Fibroblast of lung (primary cell): ENCODE data around the gene PTHLH. TPM values are rescaled to one million over a fixed set of nuclear protein-coding genes. Genes with fewer than 3 reads are reported as not detected.

ENCODE experiments used
- DNase-seq, 2 donors: peaks; one replicate each; pipeline versions ENCODE4 v3.0.0 to v3.0.0-alpha.2; 2010; ENCODE audit warnings: low read depth in 2 of 2
- H2AFZ ChIP-seq: 2 replicates; pipeline ENCODE4 v1.5.1; 2012; ENCODE audit warnings: low read length, control low read depth, inconsistent platforms
- H3K27ac ChIP-seq: 2 replicates; pipeline ENCODE4 v1.5.1; 2011; ENCODE audit warnings: low read length, control low read depth; ENCODE audit not compliant: insufficient read depth
- H3K27me3 ChIP-seq: 2 replicates; pipeline ENCODE4 v1.5.1; 2011; ENCODE audit warnings: mild to moderate bottlenecking, low read length; ENCODE audit not compliant: control insufficient read depth, insufficient read depth
- H3K36me3 ChIP-seq: 2 replicates; pipeline ENCODE4 v1.5.1; 2011; ENCODE audit warnings: low read length; ENCODE audit not compliant: control insufficient read depth, insufficient read depth
- H3K4me1 ChIP-seq: 2 replicates; pipeline ENCODE4 v1.5.1; 2011; ENCODE audit warnings: low read length; ENCODE audit not compliant: control insufficient read depth, insufficient read depth; ENCODE audit errors: extremely low read depth
- H3K4me2 ChIP-seq: 2 replicates; pipeline ENCODE4 v1.5.1; 2011; ENCODE audit warnings: low read length, control low read depth; ENCODE audit not compliant: insufficient read depth; ENCODE audit errors: extremely low read depth
- H3K4me3 ChIP-seq, 4 experiments: fragments of 200-600 bp in 1 of 4; sonication (generic) in 1 of 4; replicated peaks in 1 of 4; 2 replicates each; pipeline ENCODE4 v1.5.1; 2011 to 2016; ENCODE audit warnings: low read length in 4 of 4, low read depth in 3 of 4, mild to moderate bottlenecking in 3 of 4, control low read depth in 2 of 4, inconsistent platforms in 1 of 4, mixed read lengths in 1 of 4; ENCODE audit not compliant: insufficient read depth in 1 of 4; ENCODE audit errors: control extremely low read depth in 1 of 4
- H3K79me2 ChIP-seq: 2 replicates; pipeline ENCODE4 v1.5.1; 2012; ENCODE audit warnings: mild to moderate bottlenecking, low read length, inconsistent platforms; ENCODE audit not compliant: control insufficient read depth, insufficient read depth
- H3K9ac ChIP-seq: 2 replicates; pipeline ENCODE4 v1.5.1; 2011; ENCODE audit warnings: mild to moderate bottlenecking, low read length, control low read depth; ENCODE audit not compliant: insufficient read depth
- H3K9me3 ChIP-seq: 2 replicates; pipeline ENCODE4 v1.5.1; 2012; ENCODE audit warnings: low read depth, low read length; ENCODE audit not compliant: control insufficient read depth, insufficient read depth
- H4K20me1 ChIP-seq: 2 replicates; pipeline ENCODE4 v1.5.1; 2011; ENCODE audit warnings: low read length; ENCODE audit not compliant: control insufficient read depth, insufficient read depth; ENCODE audit errors: extremely low read depth
- EZH2 ChIP-seq: IDR thresholded peaks from 2 replicates; pipeline ENCODE4 v1.5.1; 2012; ENCODE audit warnings: low read length, control low read depth, mild to moderate bottlenecking; ENCODE audit errors: missing control alignments
- polyA plus RNA-seq, 2 donors: library from polyadenylated mRNA; depleted of rRNA in 1 of 2; stranded (reverse) in 1 of 2; unstranded in 1 of 2; fragments of >200 nt; gene quantifications; 2 replicates each; pipeline ENCODE4 v1.2.1, GENCODE V29; 2011 to 2012; ENCODE audit warnings: missing spikeins in 1 of 2
- total RNA-seq: library from RNA; depleted of rRNA; stranded (reverse); fragments of >200 nt; gene quantifications from 2 replicates; pipeline ENCODE4 v1.2.1, GENCODE V29; 2014
- TF ChIP-seq, protein P1 (sequence below), 2 donors: IDR thresholded peaks in 1 of 2; conservative IDR thresholded peaks in 1 of 2; 1 replicate in 1 of 2; 2 replicates in 1 of 2; pipeline ENCODE4 v1.5.1; 2011 to 2012; ENCODE audit warnings: low read length in 2 of 2, control low read depth in 1 of 2, inconsistent platforms in 1 of 2, low read depth in 1 of 2, mild to moderate bottlenecking in 1 of 2

PTHLH gene
- total and polyA plus RNA-seq, 2 donors (not counting 1 experiment from before 2014, with no cell fraction given), result 1.1 to 1.8 TPM

GRCh38 chr12:27913999-27914614 lies 58.4 kb downstream of the PTHLH start:
- H2AFZ ChIP-seq, result no peak overlapping the region
- no peaks in the 10 kb centered on the region for H3K27me3 ChIP-seq
- H3K4me2 ChIP-seq, result no peak overlapping the region
- no peaks in the 10 kb centered on the region for H3K4me1 ChIP-seq
- TF ChIP-seq, protein P1, sequence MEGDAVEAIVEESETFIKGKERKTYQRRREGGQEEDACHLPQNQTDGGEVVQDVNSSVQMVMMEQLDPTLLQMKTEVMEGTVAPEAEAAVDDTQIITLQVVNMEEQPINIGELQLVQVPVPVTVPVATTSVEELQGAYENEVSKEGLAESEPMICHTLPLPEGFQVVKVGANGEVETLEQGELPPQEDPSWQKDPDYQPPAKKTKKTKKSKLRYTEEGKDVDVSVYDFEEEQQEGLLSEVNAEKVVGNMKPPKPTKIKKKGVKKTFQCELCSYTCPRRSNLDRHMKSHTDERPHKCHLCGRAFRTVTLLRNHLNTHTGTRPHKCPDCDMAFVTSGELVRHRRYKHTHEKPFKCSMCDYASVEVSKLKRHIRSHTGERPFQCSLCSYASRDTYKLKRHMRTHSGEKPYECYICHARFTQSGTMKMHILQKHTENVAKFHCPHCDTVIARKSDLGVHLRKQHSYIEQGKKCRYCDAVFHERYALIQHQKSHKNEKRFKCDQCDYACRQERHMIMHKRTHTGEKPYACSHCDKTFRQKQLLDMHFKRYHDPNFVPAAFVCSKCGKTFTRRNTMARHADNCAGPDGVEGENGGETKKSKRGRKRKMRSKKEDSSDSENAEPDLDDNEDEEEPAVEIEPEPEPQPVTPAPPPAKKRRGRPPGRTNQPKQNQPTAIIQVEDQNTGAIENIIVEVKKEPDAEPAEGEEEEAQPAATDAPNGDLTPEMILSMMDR (conservative IDR thresholded peaks at IDR 0.05 in 1 of 2, IDR thresholded peaks at IDR 0.05 in 1 of 2; ENCODE audit: low read depth in 1 of 2, low read length in 2 of 2), result no peak
- TF ChIP-seq EZH2, result no peak
- H3K9me3 ChIP-seq, result no peaks in the 10 kb centered on the region
- H4K20me1 ChIP-seq, result no peaks in the 10 kb centered on the region
- no peaks in the 10 kb centered on the region for H3K36me3 ChIP-seq
- no peaks in the 10 kb centered on the region for H3K79me2 ChIP-seq
- no peak overlapping the region for H3K27ac ChIP-seq
- no peak overlapping the region for H3K4me3 ChIP-seq
- no peak for DNase-seq
- no peak overlapping the region for H3K9ac ChIP-seq

GRCh38 chr12:27911397-27911796 lies 61.1 kb downstream of the PTHLH start:
- Histone ChIP-seq H3K4me1 (no peaks in the 10 kb centered on the region), H3K9ac (no peak overlapping the region), H3K9me3 (no peaks in the 10 kb centered on the region), H3K27ac (no peak overlapping the region), H3K79me2 (no peaks in the 10 kb centered on the region), H3K4me2 (no peak overlapping the region), H2AFZ (no peak overlapping the region), H3K36me3 (no peaks in the 10 kb centered on the region), H3K4me3 (no peak overlapping the region), H3K27me3 (no peaks in the 10 kb centered on the region), H4K20me1 (no peaks in the 10 kb centered on the region)
- no peak for DNase-seq
- no peak for TF ChIP-seq EZH2
- TF ChIP-seq, protein P1 (conservative IDR thresholded peaks at IDR 0.05 in 1 of 2, IDR thresholded peaks at IDR 0.05 in 1 of 2; ENCODE audit: low read depth in 1 of 2, low read length in 2 of 2), result no peak

Other genes starting within 250 kb of the PTHLH start
- 24.1 and 25.3 TPM in 2 replicates for gene KLHL42, start 192.5 kb downstream of the PTHLH start, total RNA-seq
- gene KLHL42, start 192.5 kb downstream of the PTHLH start, polyA plus RNA-seq, result 12.3 and 16.6 TPM in 2 replicates
- gene MANSC4, start 192.5 kb downstream of the PTHLH start, total RNA-seq, result 0.17 TPM in 1 of 2 replicates, not detected in the other
- gene MANSC4, start 192.5 kb downstream of the PTHLH start, polyA plus RNA-seq, result not detected in 2 replicates
- gene CCDC91, start 217.7 kb upstream of the PTHLH start, total RNA-seq, result 33.6 and 47.6 TPM in 2 replicates
- 16.3 and 23.9 TPM in 2 replicates for gene CCDC91, start 217.7 kb upstream of the PTHLH start, polyA plus RNA-seq